SKM-1 treated with dmso at 0.1 percent for 144 hours (cell line): Measurements from ENCODE around the gene SAMSN1.

ENCODE experiments used
- DNase-seq: peaks from one replicate; lab custom pipeline; 2025; ENCODE audit not compliant: unreplicated experiment; lab: John Stamatoyannopoulos, UW

SAMSN1 gene

DNA sequence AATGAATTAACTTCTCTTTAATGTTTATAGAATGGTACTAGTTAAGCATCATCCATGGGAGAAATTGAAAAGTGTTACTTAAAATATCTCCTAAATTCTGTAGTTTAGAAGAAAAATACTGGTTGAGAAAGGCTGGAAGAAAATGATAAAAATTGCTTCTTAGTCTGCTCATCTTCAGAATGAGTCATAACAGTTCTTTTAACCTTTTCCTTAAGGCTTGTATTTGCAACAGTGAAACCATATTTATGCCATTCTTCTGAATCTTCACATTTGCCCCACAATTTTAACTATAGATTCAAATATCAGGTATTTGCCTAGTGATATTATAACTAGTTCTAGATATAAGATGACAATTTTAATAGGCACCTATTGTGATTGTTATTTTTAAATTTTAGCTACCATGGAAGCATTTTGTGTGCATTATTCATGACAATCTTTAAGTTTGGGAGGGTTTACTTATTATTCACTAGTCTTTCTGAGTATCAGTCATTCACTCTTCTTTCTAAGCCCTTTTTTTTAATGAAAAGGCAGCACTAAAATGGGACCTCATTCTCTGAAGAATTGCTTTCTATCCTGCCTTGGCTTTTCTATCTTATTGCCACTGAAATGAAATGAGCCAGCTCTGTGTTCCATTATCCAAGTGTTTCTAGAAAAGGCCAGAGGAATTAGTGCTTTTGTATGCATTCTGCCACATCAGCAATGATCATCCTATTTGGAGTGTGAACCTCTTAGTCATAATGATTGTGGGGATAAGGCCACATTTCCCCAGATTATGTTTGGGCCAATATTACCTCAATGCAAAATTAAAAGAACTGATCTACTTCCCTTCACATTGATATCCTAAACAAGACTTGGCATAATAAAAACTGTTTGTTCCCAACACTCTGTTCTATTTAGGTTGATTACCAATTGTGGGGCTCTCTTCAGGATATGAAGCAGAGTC, 58.4 kb downstream of the SAMSN1 start:
- no peak for DNase-seq

GRCh38 chr21:14486869-14487268, 59.2 kb downstream of the SAMSN1 start:
- no peak for DNase-seq

- DNase-seq = no peak
Observed at GRCh38 chr21:14484188-14485009, 61.7 kb downstream of the SAMSN1 start.

GRCh38 chr21:14483296-14483695, 62.8 kb downstream of the SAMSN1 start:
- DNase-seq = no peak

DNA sequence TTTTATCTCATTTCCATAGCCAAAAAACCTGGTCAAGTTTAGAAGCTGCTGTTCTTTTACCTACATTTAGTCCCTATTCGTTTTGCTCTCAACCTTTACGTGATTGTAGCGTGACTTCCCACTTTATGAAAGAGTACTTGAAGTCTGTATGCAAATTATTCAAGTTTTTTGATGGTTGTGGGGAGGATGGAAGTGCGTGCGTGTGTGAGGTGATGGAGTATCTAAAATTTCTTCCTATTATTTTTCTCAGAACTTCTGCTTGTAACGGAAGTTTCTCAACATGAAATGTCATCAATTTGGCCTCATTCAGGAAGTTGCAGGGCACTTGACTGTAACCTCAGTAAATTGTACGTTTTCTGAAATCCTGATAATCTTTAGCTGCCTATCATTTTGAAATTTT, 64.0 kb downstream of the SAMSN1 start:
- DNase-seq = peak; percentile 86

- DNase-seq = no peak
Observed at GRCh38 chr21:14480411-14481031, 65.6 kb downstream of the SAMSN1 start.

GRCh38 chr21:14479241-14479786, 66.8 kb downstream of the SAMSN1 start:
- DNase-seq = no peak

DNA sequence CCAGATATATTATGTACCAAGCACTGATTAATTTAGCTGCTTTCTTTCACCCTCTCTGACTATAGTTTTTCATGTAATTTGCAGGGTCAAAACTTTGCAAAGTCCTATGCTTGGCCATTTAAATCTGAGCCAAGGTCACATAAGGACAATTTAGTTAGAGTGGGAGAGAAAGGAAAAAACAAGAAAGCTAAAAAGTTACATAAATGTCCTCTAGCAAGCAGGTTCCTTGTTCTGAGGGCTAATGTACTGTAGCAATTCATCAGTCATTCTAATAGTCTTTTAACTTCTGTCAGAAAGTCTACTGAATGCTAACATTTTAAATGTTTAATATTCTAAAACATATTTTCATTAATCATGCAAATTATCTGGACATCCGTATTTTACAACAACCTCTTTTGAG, 68.3 kb downstream of the SAMSN1 start:
- no peak for DNase-seq

- DNase-seq = no peak
Observed at GRCh38 chr21:14477133-14477532, 69.0 kb downstream of the SAMSN1 start.

DNA sequence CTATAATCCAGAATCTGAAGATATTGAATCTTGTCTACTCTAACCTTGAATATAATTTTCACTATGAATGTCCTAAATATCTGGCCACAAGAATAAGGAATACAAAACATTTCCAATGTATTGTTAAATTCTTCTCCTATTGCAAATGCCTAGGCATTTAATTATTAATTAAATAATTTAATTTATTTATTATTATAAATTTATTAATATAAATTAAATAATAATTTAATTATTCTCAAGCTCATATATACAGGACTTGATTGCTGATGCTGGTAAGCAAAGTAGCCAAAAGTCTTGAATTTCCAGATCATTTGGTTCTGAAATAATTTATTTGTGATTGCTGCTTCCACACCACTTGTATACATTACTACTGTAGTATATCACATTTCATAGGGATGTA, 71.1 kb downstream of the SAMSN1 start:
- DNase-seq = no peak

- DNase-seq = no peak
Observed at GRCh38 chr21:14469641-14470040, 76.5 kb downstream of the SAMSN1 start.

DNA sequence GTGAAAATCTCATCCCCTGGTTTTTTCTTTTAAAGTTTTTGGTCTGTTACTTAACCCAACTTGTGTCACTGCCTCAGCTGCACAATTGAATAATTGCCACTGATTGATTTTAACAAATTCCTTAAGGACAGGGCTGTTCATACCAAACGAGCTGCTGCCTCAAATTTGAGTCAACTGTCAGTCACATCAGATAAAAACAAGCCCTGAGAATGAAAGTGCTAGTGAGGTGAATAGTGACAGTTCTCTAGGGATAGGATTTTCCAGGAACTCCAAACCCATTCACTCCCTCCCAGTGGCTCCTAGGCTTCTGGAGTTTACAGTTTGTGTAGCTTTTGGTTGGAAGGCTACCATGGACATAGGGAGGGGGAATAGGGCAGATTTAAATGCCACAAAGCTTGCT, 79.4 kb downstream of the SAMSN1 start:
- no peak for DNase-seq

DNA sequence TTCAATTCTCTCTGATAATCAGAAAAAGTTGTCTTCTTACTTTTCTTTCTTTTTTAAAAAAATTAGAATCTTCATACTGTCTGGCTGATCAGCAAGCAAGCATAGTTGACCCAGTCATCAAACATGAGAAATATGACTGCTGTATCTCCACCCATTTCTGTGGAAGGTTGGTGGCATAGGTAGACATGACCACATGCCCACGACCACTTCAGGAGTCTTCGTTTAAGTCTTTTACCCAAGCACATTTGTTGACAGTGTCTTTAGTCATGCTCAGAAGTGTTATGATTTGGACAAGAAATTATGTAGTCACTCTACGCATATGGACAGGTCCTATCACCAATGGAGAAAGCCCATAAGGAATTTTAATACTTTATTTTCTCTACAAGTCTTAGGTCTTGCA, 88.4 kb downstream of the SAMSN1 start:
- no peak for DNase-seq

GRCh38 chr21:14456911-14457310, 89.2 kb downstream of the SAMSN1 start:
- no peak for DNase-seq

DNA sequence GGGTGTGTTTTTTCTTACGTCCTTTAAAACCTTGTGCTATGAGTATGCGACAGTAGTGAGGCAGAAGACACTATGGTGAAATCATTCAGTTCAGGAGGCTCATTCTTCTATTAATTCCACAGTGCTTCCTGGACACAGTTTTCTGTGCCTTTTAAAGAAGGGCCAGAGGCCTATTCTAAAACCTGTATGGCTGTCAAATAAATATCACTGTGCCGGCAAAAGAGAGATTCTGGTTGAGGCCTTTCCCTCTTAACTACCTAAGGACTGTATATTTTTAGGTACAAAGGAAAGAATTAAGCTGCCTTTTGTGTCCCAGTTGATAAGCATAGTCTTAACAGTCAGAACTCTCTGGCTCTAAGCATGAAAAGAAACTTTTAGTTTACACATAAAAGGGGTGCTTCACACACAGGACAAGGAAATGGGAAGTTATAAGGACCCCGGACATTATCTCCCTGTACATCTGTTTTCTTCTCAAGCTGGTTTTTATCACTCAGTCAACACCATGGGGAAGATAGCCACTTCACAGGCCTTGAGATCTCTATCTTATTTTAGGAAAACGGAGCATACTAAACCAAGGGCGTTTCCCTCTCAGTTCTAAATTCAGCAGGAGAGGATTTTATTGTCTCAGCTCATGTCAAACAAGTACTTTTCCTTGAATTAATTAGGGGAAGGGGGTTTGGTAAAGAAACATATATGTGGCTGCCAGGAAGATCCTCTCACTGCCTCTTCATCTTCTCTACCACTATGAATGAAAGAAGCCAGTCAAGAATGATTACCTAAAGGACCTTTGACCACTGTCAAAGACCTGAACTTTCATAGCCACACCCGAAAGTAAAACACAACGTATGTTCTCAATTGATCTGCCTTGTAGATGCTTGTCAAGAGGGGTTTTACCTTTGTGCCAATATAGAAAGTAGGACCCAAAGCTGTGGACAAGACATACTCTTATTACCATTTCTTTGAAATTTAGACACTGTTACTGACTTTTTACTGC, 91.8 kb downstream of the SAMSN1 start:
- no peak for DNase-seq

- no peak for DNase-seq
Observed at GRCh38 chr21:14453339-14454015, 92.6 kb downstream of the SAMSN1 start.

DNA sequence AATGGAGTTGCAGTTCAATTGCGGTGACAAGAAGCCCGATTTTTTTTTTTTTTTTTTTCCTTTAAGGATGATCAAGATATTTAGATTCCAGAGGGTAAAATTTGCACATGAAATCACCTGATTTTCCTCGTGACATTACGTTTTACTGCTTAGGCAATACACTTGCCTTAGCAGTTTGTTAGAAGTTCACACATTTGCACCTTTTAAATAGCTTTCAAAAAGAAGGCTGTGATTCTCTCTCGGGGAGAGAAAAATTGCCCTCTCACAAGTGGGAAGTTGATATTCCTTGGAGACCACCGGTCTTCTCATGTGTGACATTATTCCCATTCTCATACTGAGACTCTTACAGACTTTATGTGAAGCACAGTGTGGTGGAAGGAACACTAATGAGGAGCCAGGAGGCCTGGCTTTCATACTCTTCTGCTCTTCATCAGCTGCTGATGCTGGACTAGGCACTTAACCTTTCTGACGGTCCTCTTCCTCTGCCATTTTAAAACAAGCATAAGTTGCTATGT, 93.3 kb downstream of the SAMSN1 start:
- no peak for DNase-seq

- no peak for DNase-seq
Observed at GRCh38 chr21:14452031-14452726, 93.9 kb downstream of the SAMSN1 start.

DNA sequence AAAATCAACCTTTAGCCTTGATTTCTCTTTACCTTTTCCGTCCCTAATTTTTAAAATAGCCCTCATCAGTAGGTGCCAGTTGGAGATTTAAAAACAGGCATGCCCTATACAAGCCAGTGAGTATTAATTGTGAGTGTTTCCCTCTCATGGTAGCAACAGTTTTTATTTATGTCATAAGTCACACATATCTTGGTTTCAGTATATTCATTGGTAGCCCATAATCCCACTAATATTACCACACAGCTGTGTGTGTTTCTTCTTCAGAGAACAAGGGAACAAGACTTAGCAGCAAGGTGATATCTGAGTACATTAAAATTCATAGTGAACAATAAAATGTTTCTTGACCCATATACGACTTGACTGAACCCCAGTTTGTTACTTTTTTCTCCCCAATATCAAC, 94.6 kb downstream of the SAMSN1 start:
- DNase-seq = no peak
